Measurements from ENCODE around the gene TRMT10C.
A peak's percentile ranks its signal among the peaks of the same experiment; 100 is the strongest.

TRMT10C gene

GRCh38 chr3:101567528-101568317 lies 6.1 kb downstream of the TRMT10C start:
- no peak overlapping the region for H4K91ac ChIP-seq (ENCODE audit: low read depth, low read length, poor library complexity)
- no peak overlapping the region for H3K9ac ChIP-seq (ENCODE audit: low read depth, low read length, poor library complexity)
- no peak overlapping the region for H3K4me2 ChIP-seq (ENCODE audit: insufficient read depth, low read length, poor library complexity, severe bottlenecking)
- H3K79me1 ChIP-seq (ENCODE audit: low read depth, low read length): no peaks in the 10 kb centered on the region
- no peak overlapping the region for H3K18ac ChIP-seq (ENCODE audit: low read length)
- H2BK15ac ChIP-seq (ENCODE audit: low read length): no peak overlapping the region
- no peak overlapping the region for H3K4me3 ChIP-seq (ENCODE audit: low read length in 2 of 2)
- H3K14ac ChIP-seq (ENCODE audit: low read length): no peak overlapping the region
- no peak overlapping the region for H3K27ac ChIP-seq (replicated peaks; ENCODE audit: low read length)
- H2AK5ac ChIP-seq (ENCODE audit: low read depth, low read length): no peak overlapping the region
- no peak for DNase-seq (ENCODE audit: low spot score)
- no CpG with 5 or more reads among the region's 6 CpGs for WGBS, 2 donors (ENCODE audit: extremely low coverage in 2 of 2, insufficient read length in 2 of 2, insufficient replicate concordance in 1 of 2)
- H4K8ac ChIP-seq (ENCODE audit: low read depth, low read length): no peak overlapping the region
- H3K23ac ChIP-seq (ENCODE audit: low read depth, low read length, poor library complexity): no peak overlapping the region
- H2BK5ac ChIP-seq (ENCODE audit: low read length): no peak overlapping the region
- H2BK120ac ChIP-seq (ENCODE audit: low read depth, low read length): no peak overlapping the region
- no peak overlapping the region for H2BK12ac ChIP-seq (ENCODE audit: low read length)
- H3K9me3 ChIP-seq (replicated peaks in 1 of 2; ENCODE audit: control insufficient read depth in 2 of 2, insufficient read depth in 1 of 2, low read depth in 1 of 2, low read length in 2 of 2): peaks cover 0 to 2% of the 10 kb centered on the region in 2 donors
- H3K36me3 ChIP-seq (replicated peaks in 1 of 2; ENCODE audit: control insufficient read depth in 2 of 2, insufficient read depth in 2 of 2, low read length in 2 of 2): peaks cover 3 to 55% of the 10 kb centered on the region in 2 donors
- H3K4ac ChIP-seq (ENCODE audit: low read length): no peak overlapping the region
- H2AFZ ChIP-seq (ENCODE audit: low read length): no peak overlapping the region
- no peaks in the 10 kb centered on the region for H3K27me3 ChIP-seq (ENCODE audit: control insufficient read depth in 3 of 3, insufficient read depth in 3 of 3, low read depth in 1 of 3, low read length in 3 of 3)
- peaks cover 3 to 4% of the 10 kb centered on the region in 2 donors for H3K4me1 ChIP-seq (ENCODE audit: control insufficient read depth in 2 of 2, insufficient read depth in 1 of 2, low read depth in 1 of 2, low read length in 2 of 2)

- H2BK5ac ChIP-seq (ENCODE audit: low read length): no peak overlapping the region
- no peaks in the 10 kb centered on the region for H3K9me3 ChIP-seq (replicated peaks in 1 of 2; ENCODE audit: control insufficient read depth in 2 of 2, insufficient read depth in 1 of 2, low read depth in 1 of 2, low read length in 2 of 2)
- H3K18ac ChIP-seq (ENCODE audit: low read length): no peak overlapping the region
- no peak overlapping the region for H4K91ac ChIP-seq (ENCODE audit: low read depth, low read length, poor library complexity)
- no peak overlapping the region for H3K4me3 ChIP-seq (ENCODE audit: low read length in 2 of 2)
- H3K4me1 ChIP-seq (ENCODE audit: control insufficient read depth in 2 of 2, insufficient read depth in 1 of 2, low read depth in 1 of 2, low read length in 2 of 2): peaks cover 0 to 3% of the 10 kb centered on the region in 2 donors
- peaks cover 4% of the 10 kb centered on the region for H3K79me1 ChIP-seq (ENCODE audit: low read depth, low read length)
- H2AFZ ChIP-seq (ENCODE audit: low read length): no peak overlapping the region
- no CpG with 5 or more reads among the region's 9 CpGs for WGBS, 2 donors (ENCODE audit: extremely low coverage in 2 of 2, insufficient read length in 2 of 2, insufficient replicate concordance in 1 of 2)
- no peak overlapping the region for H2BK15ac ChIP-seq (ENCODE audit: low read length)
- no peaks in the 10 kb centered on the region for H3K27me3 ChIP-seq (ENCODE audit: control insufficient read depth in 3 of 3, insufficient read depth in 3 of 3, low read depth in 1 of 3, low read length in 3 of 3)
- H2BK120ac ChIP-seq (ENCODE audit: low read depth, low read length): no peak overlapping the region
- DNase-seq (ENCODE audit: low spot score): no peak
- H3K4me2 ChIP-seq (ENCODE audit: insufficient read depth, low read length, poor library complexity, severe bottlenecking): no peak overlapping the region
- H4K8ac ChIP-seq (ENCODE audit: low read depth, low read length): no peak overlapping the region
- no peak overlapping the region for H2AK5ac ChIP-seq (ENCODE audit: low read depth, low read length)
- H3K27ac ChIP-seq (replicated peaks; ENCODE audit: low read length): no peak overlapping the region
- H3K9ac ChIP-seq (ENCODE audit: low read depth, low read length, poor library complexity): no peak overlapping the region
- H2BK12ac ChIP-seq (ENCODE audit: low read length): no peak overlapping the region
- H3K4ac ChIP-seq (ENCODE audit: low read length): no peak overlapping the region
- H3K36me3 ChIP-seq (replicated peaks in 1 of 2; ENCODE audit: control insufficient read depth in 2 of 2, insufficient read depth in 2 of 2, low read length in 2 of 2): peaks cover 2 to 20% of the 10 kb centered on the region in 2 donors
- H3K14ac ChIP-seq (ENCODE audit: low read length): no peak overlapping the region
- no peak overlapping the region for H3K23ac ChIP-seq (ENCODE audit: low read depth, low read length, poor library complexity)
These were observed 9.6 kb downstream of the TRMT10C start for GRCh38 chr3:101571028-101571895.

GRCh38 chr3:101573449-101574387 lies 12.1 kb downstream of the TRMT10C start, which contains the start of gene PCNP:
TSS of gene PCNP (plus strand) at chr3:101574180. CDS start at chr3:101574216, 36 bp downstream.
- H3K9me3 ChIP-seq (replicated peaks in 1 of 2; ENCODE audit: control insufficient read depth in 2 of 2, insufficient read depth in 1 of 2, low read depth in 1 of 2, low read length in 2 of 2): peaks cover 0 to 9% of the 10 kb centered on the region in 2 donors
- H4K91ac ChIP-seq (ENCODE audit: low read depth, low read length, poor library complexity): no peak within 1 kb of the TSS
- H3K4me3 ChIP-seq (ENCODE audit: low read length in 2 of 2): peak within 1 kb of the TSS; percentile 52 to 95
- H2AFZ ChIP-seq (ENCODE audit: low read length): peak within 1 kb of the TSS; percentile 73
- peak within 1 kb of the TSS; percentile 98 for H3K9ac ChIP-seq (ENCODE audit: low read depth, low read length, poor library complexity)
- H3K4ac ChIP-seq (ENCODE audit: low read length): no peak within 1 kb of the TSS
- H3K4me2 ChIP-seq (ENCODE audit: insufficient read depth, low read length, poor library complexity, severe bottlenecking): peak within 1 kb of the TSS; percentile 53
- peak within 1 kb of the TSS; percentile 22 for H2BK12ac ChIP-seq (ENCODE audit: low read length)
- H3K79me1 ChIP-seq (ENCODE audit: low read depth, low read length): peaks cover 7% of the 10 kb centered on the region
- peak within 1 kb of the TSS; percentile 95 for H3K14ac ChIP-seq (ENCODE audit: low read length)
- H2BK120ac ChIP-seq (ENCODE audit: low read depth, low read length): peak within 1 kb of the TSS; percentile 28
- WGBS, 2 donors (ENCODE audit: extremely low coverage in 2 of 2, insufficient read length in 2 of 2, insufficient replicate concordance in 1 of 2): no CpG with 5 or more reads among the region's 47 CpGs
- peaks cover 2 to 22% of the 10 kb centered on the region in 2 donors for H3K36me3 ChIP-seq (replicated peaks in 1 of 2; ENCODE audit: control insufficient read depth in 2 of 2, insufficient read depth in 2 of 2, low read length in 2 of 2)
- H2BK5ac ChIP-seq (ENCODE audit: low read length): peak within 1 kb of the TSS; percentile 97
- peak within 1 kb of the TSS; percentile 86 for H3K27ac ChIP-seq (replicated peaks; ENCODE audit: low read length)
- H3K27me3 ChIP-seq (ENCODE audit: control insufficient read depth in 3 of 3, insufficient read depth in 3 of 3, low read depth in 1 of 3, low read length in 3 of 3): no peaks in the 10 kb centered on the region
- H3K23ac ChIP-seq (ENCODE audit: low read depth, low read length, poor library complexity): peak within 1 kb of the TSS; percentile 98
- DNase-seq (ENCODE audit: low spot score): peak; percentile 98
- peaks cover 0 to 3% of the 10 kb centered on the region in 2 donors for H3K4me1 ChIP-seq (ENCODE audit: control insufficient read depth in 2 of 2, insufficient read depth in 1 of 2, low read depth in 1 of 2, low read length in 2 of 2)
- no peak within 1 kb of the TSS for H2BK15ac ChIP-seq (ENCODE audit: low read length)
- H4K8ac ChIP-seq (ENCODE audit: low read depth, low read length): no peak within 1 kb of the TSS
- H2AK5ac ChIP-seq (ENCODE audit: low read depth, low read length): peak within 1 kb of the TSS; percentile 97
- peak within 1 kb of the TSS; percentile 99 for H3K18ac ChIP-seq (ENCODE audit: low read length)

Data from neuronal stem cell (in vitro differentiated cells).